UCSD-AML1 (cell line): Measurements from ENCODE around the gene MYBPHL.

Experiments used
- DNase-seq: peaks from one replicate; lab custom pipeline; 2025; ENCODE audit not compliant: unreplicated experiment; lab: John Stamatoyannopoulos, UW

MYBPHL gene

DNA sequence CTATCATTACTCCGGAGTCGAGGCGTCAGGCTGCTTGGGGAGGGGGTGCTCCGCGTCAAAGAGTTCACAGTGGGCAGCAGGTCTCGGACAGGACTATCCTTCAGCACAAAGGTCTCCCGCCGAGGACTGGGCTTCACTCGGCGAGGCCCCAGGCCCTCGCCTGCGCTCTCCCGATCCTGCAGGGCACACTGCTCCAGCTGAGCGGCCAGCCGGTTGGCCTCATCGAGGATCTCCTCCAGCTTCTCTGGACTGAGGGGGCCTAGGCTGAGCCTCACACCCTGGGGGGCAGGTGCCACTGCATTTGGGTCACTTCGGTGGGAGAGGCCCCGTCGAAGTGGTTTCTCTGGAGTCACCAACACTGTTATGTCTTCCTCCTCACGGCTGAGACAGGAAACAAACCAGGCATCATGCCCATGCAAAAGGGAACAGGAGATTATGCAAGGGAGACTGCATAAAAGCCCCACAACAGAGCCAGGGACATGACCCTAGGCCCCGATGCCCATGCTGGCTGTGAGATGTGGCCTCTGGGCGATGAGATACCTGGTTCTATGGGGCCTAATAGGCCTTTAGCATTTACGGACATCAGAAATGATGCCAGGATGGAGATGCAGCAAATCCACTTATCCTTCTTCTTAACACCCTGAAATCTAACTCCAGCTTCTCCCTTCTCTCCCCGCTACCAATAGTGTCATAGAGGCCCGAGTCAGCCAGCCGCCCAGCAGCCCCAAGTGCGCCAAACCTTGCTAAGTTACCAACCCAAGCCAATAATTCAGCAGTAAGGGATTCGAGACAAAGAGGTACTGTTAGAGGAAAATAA is 24.9 kb downstream of the MYBPHL start:
- no peak for DNase-seq

DNA sequence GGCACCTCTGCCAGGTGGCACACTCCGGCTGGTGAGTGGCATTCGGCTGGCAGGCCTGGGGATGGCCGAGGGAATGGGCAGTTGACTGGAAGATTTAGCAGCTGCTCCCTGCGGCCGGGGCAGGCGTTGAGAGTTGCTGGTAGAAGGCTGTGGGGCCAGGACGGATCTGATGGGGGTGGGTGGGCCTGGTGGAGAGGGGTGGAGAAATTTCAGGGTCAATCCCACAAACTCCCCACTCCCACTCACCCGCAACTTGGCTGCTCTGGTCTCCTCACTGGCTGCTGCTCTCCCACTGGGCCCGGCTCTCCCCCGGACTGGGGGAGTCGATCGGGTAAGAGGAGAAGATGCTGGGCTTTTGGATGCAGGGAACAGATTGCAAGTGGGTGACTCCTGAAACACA is 25.9 kb downstream of the MYBPHL start:
- no peak for DNase-seq

DNA sequence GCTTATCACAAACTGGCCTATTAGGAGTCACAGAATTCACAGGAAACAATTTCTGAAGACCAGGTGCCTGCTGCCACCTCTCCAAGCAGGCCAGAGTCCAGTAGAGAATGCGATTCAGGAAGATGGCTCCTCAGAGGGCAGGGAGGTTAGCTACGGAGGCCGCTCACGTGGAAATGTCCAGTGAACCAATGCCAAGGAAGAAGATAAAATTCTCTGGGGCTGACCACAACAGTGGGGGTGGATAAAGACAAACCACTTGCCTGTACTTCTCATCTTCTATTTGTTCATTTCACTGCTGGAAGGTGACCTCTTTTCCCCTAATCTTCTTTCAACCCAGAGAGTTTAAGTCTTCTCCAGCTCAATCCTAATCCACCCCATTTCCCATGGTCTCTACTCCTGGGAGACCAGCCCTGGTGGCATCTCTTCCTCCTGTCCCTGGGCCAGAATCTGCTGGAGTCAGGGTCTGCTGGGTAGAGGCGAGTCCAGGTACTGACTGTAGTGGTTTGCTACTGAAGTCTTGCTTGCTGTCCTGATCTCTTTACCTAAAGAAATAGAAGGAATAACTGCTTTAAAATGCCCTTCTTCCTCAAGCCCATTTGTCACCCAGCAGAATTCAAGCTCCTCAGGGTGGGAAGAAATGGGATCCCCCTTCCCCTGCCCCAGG is 27.1 kb downstream of the MYBPHL start:
- no peak for DNase-seq

DNA sequence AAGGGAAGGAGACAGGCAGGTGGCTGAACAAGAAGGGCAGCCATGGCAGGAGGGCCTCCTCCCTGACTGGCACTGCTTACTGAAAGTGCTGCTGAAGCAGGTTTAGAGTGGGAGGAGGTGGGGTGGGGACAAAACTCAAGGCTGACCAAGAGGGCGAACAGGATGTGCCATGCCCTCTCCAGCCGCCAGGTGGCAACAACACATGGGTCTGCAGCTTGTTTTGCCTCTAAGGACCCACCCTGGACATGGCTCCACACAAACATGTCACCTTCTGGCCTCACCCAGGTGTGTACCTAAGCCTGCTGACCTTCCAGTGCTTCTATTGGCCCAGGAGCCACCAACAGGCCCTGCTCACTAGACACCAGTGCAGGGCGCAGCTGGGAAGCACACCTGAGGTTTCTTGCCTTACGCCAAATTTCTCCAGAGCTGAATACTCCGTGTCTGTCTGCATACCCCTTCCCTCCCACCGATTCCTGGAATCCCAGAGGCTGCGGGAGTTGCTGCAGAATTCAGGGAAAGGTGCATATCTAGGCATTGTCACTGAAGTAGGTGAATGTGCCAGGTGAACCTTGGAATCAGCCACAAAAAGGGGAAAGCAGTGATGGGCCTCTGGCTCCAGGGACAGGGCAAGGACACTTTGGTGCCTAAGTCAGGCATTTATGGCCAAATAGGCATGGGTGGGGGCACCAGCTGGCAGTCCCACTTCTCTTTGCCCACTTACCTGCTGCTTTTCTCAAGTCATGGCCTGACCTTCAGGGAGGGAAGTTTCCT is 29.2 kb downstream of the MYBPHL start:
- DNase-seq, result peak; percentile 81

DNA sequence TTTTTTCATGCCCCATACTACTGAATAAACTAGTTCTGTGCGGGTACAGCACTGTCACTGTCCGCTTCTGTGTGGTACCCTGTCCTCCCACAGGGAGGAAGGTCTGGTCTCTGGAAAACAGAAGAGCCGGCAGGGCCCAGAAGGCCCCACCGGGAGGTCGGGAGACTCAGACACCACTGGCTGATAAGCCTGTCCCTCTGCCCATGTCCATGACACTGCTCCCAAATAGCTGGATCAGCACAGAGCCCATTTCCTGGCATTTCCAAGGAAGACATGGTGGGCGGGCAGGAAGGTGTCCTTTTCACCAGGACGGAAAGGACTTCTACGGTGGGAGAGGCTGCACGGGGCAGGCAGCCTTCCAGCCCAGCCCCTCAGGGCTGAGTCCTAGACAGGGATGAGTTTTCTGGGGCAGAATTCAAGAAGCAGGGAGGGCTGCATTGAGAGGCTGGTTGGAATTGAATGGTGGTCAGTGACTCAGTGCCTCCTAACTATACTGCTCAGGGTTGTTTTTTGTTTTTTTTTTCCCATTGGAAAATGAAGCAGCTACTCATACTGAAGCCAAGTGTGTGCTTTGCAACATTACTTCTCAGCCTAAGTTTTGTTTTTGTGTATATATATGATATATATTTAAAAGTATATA is 31.0 kb downstream of the MYBPHL start:
- no peak for DNase-seq

DNA sequence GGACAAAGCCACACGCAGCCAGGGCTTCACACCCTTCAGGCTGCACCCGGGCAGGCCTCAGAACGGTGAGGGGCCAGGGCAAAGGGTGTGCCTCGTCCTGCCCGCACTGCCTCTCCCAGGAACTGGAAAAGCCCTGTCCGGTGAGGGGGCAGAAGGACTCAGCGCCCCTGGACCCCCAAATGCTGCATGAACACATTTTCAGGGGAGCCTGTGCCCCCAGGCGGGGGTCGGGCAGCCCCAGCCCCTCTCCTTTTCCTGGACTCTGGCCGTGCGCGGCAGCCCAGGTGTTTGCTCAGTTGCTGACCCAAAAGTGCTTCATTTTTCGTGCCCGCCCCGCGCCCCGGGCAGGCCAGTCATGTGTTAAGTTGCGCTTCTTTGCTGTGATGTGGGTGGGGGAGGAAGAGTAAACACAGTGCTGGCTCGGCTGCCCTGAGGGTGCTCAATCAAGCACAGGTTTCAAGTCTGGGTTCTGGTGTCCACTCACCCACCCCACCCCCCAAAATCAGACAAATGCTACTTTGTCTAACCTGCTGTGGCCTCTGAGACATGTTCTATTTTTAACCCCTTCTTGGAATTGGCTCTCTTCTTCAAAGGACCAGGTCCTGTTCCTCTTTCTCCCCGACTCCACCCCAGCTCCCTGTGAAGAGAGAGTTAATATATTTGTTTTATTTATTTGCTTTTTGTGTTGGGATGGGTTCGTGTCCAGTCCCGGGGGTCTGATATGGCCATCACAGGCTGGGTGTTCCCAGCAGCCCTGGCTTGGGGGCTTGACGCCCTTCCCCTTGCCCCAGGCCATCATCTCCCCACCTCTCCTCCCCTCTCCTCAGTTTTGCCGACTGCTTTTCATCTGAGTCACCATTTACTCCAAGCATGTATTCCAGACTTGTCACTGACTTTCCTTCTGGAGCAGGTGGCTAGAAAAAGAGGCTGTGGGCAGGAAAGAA is 32.0 kb downstream of the MYBPHL start:
- DNase-seq, result no peak

DNA sequence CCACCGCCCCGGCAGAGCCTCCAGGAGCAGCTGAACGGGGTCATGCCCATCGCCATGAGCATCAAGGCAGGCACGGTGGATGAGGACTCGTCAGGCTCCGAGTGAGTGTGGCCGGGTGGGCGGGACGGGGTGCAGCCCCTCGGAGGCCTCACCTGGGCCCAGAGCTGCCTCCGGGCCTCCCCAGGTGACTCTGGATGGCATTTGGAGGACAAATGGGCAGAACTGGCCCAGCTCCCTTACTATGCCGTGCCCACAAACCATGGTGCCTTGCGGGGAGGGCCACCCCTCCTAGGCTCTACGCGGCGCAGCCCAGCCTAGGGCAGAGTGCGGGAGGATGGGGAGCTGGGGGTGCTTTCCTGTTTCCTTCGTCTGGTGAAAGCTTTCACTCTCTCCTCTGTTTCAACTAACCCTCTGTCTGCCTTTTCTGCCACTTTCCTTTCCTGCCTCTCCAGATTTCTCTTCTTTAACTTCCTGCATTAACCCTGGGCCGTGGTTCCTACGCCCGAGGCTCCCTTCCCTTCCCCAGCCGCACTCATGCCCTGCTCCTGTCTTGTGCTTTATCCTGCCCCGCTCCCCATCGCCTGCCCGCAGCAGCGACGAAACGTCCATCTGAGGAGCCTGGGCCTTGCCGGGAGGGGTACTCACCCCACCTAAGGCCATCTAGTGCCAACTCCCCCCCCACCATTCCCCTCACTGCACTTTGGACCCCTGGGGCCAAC is 33.1 kb downstream of the MYBPHL start:
- DNase-seq, result no peak

DNA sequence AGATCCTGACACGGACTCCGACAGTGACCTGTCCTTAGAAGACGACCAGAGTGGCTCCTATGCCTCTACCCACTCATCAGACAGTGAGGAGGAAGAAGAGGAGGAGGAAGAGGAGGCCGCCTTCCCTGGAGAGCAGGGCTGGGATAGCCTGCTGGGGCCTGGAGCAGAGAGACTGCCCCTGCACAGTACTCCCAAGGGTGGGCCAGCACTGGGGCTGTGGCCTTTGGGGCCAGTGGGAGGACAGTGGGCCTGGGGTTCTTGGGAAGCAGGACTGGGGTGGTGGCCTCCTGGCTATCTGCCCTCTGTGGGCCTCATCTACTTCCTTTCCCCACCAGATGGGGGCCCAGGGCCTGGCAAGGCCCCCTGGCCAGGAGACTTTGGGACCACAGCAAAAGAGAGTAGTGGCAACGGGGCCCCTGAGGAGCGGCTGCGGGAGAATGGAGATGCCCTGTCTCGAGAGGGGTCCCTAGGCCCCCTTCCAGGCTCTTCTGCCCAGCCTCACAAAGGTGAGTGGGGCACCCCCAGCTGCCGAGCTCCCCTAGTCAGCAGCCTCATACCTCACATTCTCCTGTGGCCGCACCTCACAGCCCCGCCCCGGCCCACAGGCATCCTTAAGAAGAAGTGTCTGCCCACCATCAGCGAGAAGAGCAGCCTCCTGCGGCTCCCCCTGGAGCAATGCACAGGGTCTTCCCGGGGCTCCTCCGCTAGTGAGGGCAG is 33.8 kb downstream of the MYBPHL start:
- no peak for DNase-seq

DNA sequence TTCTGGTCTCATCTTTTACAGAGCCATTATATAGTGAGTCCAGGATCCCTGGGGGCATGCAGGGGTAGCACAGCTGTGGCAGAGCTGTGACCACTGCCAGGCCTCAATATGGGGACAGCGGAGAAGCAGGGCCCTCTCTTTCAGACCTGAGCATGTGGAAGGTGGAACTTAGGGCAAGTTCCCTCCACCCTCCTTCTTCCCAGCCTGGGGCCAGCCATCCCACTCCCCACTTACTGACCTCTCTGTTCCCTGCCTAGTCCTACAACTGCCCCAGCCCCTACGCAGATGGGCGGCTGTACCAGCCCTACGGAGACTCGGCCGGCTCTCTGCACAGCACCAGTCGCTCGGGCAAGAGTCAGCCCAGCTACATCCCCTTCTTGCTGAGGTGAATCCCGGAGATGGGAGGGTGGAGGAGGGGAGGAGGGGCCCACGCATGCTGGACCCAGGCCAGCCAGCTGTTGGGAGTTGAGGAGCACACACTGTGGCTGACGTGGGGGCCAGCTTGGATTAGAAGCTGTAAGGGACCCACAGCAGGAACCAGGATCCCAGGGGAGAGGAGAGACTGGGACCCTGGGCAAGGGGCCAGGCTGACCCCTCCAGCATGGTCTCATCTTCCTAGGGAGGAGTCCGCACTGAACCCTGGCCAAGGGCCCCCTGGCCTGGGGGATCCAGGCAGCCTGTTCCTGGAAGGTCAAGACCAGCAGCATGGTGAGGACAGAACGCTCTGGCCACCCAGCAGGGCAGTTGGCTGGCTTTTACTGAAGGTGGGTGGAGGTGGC is 34.6 kb downstream of the MYBPHL start:
- DNase-seq, result no peak

DNA sequence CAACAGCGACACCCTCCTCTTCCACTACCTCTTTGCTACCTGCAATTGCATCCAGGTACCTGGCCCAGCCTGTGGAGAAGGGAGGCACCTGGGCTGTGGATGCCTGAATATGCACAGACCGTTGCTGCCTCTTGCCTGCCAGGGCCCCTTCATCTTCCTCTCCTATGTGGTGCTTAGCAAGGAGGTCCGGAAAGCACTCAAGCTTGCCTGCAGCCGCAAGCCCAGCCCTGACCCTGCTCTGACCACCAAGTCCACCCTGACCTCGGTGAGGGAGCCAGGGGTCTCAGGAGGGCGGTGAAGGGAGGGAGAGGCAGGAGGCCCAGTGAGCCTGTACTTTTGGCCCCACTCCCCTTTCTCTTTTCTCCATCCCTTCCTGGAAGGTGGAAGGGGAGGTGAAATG is 35.4 kb downstream of the MYBPHL start:
- no peak for DNase-seq

DNA sequence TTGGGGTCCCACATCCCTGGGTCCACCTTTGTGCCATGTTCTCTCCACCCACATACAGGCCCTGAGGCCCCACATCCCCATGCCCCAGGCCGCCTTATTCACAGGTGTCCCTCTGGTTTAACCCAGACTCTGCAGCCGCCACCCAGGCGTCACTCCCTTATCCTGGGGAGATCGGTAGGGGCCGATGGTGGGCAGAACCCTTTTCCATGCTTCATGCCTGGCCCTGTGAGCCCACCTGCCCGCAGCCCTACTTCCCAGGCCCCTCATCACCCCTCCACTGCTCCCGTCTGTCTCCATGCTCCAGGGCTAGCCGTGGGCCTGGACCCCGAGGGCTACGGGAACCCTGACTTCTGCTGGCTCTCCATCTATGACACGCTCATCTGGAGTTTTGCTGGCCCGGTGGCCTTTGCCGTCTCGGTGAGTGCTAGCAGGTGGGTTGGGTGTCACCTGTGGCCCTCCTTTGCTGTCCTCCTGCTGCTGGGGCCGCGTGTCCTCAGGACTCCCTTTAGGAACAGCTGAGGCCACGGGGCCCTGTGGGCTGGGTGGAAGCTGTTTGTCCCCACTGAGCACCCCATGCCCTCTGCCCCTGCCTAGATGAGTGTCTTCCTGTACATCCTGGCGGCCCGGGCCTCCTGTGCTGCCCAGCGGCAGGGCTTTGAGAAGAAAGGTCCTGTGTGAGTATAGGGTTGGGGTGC is 36.0 kb downstream of the MYBPHL start:
- DNase-seq, result no peak

DNA sequence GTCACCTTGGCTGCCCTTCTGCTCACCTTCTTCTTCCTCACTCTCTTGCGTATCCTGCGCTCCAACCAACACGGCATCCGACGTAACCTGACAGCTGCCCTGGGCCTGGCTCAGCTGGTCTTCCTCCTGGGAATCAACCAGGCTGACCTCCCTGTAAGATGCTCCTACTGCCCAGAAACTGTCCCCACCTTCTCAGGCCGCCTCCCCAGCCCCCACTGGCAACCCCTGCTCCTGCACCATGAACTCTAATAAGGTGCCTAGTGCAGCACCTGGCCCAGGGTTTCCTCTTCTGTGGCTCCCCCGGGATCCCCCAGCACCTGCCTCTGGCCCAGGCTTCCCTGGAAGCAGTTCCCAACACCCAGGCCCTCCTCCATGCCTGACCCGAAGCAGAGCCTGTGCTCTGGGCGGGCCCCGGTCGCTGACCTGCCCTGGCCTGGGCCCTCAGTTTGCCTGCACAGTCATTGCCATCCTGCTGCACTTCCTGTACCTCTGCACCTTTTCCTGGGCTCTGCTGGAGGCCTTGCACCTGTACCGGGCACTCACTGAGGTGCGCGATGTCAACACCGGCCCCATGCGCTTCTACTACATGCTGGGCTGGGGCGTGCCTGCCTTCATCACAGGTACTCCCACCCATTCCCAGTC is 36.7 kb downstream of the MYBPHL start:
- DNase-seq, result no peak

DNA sequence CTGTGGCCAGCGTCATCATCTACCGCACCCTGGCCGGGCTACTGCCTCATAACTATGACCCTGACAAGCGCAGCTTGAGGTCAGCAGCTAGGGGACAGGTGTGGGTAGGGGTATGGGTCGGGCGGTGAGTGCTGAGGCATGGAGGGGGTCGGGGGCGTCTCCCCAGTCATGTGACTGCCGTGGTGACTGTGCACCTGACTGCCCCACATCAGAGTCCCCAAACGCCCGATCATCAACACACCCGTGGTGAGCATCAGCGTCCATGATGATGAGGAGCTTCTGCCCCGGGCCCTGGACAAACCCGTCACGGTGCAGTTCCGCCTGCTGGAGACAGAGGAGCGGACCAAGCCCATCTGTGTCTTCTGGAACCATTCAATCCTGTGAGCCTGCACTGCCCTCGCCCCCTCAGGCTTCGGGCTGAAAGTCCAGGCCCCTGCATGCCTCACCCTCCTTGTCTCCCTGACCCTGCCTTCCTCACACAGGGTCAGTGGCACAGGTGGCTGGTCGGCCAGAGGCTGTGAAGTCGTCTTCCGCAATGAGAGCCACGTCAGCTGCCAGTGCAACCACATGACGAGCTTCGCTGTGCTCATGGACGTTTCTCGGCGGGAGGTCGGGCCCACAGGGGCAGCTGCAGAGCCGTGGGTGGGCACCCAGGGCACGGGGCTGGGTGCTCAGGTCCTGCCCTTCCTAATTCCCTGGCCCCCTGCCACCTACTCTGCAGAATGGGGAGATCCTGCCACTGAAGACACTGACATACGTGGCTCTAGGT is 37.4 kb downstream of the MYBPHL start:
- DNase-seq, result no peak

DNA sequence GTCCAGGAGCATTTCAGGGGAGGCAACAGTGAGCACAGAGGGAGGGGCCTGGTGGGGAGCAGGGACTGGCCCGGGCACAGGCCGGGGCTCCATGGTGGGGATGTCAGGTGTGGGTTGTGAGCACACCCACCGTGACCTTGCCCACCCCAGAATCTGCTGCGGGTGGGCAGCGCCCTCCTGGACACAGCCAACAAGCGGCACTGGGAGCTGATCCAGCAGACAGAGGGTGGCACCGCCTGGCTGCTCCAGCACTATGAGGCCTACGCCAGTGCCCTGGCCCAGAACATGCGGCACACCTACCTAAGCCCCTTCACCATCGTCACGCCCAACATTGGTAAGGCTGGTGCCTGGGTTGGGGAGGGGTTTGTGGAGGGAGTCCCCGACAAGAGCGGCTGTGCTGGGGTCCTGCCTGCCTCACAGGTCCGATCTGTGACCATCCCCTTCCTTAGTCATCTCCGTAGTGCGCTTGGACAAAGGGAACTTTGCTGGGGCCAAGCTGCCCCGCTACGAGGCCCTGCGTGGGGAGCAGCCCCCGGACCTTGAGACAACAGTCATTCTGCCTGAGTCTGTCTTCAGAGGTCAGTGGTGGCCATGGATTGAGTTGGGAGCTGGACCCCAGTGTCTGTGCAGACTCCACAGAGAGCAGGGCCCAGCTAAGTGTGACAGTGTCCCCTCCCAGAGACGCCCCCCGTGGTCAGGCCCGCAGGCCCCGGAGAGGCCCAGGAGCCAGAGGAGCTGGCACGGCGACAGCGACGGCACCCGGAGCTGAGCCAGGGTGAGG is 38.2 kb downstream of the MYBPHL start:
- DNase-seq, result no peak

DNA sequence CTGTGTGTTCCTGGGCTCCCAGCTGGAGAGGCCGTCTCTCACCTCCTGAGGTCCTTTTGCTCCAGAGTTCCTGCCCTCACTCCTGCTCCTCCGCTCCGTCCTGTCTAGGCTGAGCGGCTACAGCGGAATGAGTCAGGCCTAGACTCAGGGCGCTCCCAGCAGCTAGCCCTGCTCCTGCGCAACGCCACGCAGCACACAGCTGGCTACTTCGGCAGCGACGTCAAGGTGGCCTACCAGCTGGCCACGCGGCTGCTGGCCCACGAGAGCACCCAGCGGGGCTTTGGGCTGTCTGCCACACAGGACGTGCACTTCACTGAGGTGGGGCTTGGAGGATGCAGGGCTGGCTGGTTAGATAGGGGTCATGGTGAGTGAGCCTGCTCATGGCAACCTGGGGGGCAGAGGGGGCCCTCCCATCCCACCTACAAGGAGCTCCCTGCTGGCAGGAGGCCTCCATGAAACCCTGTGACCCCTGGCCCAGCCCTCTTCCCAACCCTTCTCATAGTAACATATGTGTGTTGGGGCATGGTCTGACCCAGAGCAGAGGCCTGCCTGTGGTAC is 39.0 kb downstream of the MYBPHL start:
- DNase-seq, result no peak
